PFSK-1 (cell line): ENCODE measurements around the gene ARRDC1.

Experiments used
- FOXP2 ChIP-seq: optimal IDR thresholded peaks from 2 replicates; pipeline ENCODE3; 2011; ENCODE audit warnings: borderline replicate concordance, control low read depth, inconsistent platforms; ENCODE audit not compliant: insufficient read depth; ENCODE audit errors: extremely low read length, extremely low read depth
- POLR2AphosphoS5 ChIP-seq: IDR thresholded peaks from 2 replicates; pipeline ENCODE4 v1.6.1; 2012; ENCODE audit warnings: low read depth, mild to moderate bottlenecking, control low read depth, low read length, moderate library complexity
- REST ChIP-seq, 2 experiments: IDR thresholded peaks; 2 replicates each; pipeline versions ENCODE4 v1.6.1 to v1.8.0; 2011 to 2012; ENCODE audit warnings: low read depth in 2 of 2, low read length in 2 of 2, control low read depth in 1 of 2, inconsistent platforms in 1 of 2, mild to moderate bottlenecking in 1 of 2, moderate library complexity in 1 of 2; ENCODE audit not compliant: insufficient read depth in 1 of 2
- SIN3A ChIP-seq: IDR thresholded peaks from 2 replicates; pipeline ENCODE4 v1.6.1; 2012; ENCODE audit warnings: mild to moderate bottlenecking, low read length, moderate library complexity, borderline replicate concordance; ENCODE audit not compliant: insufficient read depth
- TAF1 ChIP-seq: IDR thresholded peaks from 2 replicates; pipeline ENCODE4 v1.6.1; 2012; ENCODE audit warnings: low read length, control low read depth, borderline replicate concordance; ENCODE audit not compliant: insufficient read depth

Gene ARRDC1

GRCh38 chr9:137620581-137620980 is 15.1 kb downstream of the ARRDC1 start:
- TF ChIP-seq POLR2AphosphoS5 (no peak), SIN3A (no peak), TAF1 (no peak), REST (IDR thresholded peaks at IDR 0.05; ENCODE audit: insufficient read depth in 1 of 2, low read depth in 2 of 2, low read length in 2 of 2) (no peak), FOXP2 (no peak)

GRCh38 chr9:137621131-137621757 is 15.8 kb downstream of the ARRDC1 start:
- TF ChIP-seq SIN3A (no peak), TAF1 (no peak), REST (IDR thresholded peaks at IDR 0.05; ENCODE audit: insufficient read depth in 1 of 2, low read depth in 2 of 2, low read length in 2 of 2) (no peak), FOXP2 (no peak), POLR2AphosphoS5 (no peak)

- TF ChIP-seq TAF1 (no peak), POLR2AphosphoS5 (no peak), FOXP2 (no peak), SIN3A (no peak), REST (IDR thresholded peaks at IDR 0.05; ENCODE audit: insufficient read depth in 1 of 2, low read depth in 2 of 2, low read length in 2 of 2) (no peak)
Measured at GRCh38 chr9:137626464-137626863, 21.0 kb downstream of the ARRDC1 start.

GRCh38 chr9:137630126-137630525 is 24.6 kb downstream of the ARRDC1 start:
- TF ChIP-seq TAF1, result no peak
- TF ChIP-seq FOXP2, result no peak
- TF ChIP-seq SIN3A, result no peak
- TF ChIP-seq REST (IDR thresholded peaks at IDR 0.05; ENCODE audit: insufficient read depth in 1 of 2, low read depth in 2 of 2, low read length in 2 of 2), result no peak
- TF ChIP-seq POLR2AphosphoS5, result no peak

- TF ChIP-seq POLR2AphosphoS5 (no peak), SIN3A (no peak), TAF1 (no peak), REST (IDR thresholded peaks at IDR 0.05; ENCODE audit: insufficient read depth in 1 of 2, low read depth in 2 of 2, low read length in 2 of 2) (no peak), FOXP2 (no peak)
Measured at GRCh38 chr9:137630679-137631078, 25.2 kb downstream of the ARRDC1 start.
